ENCODE data around the gene CDT1.
"Not testable (repeated sequence)": the region's sequence is repeated elsewhere in the genome, so short reads cannot be mapped to it uniquely, and the experiment has no call there.

CDT1 gene

DNA sequence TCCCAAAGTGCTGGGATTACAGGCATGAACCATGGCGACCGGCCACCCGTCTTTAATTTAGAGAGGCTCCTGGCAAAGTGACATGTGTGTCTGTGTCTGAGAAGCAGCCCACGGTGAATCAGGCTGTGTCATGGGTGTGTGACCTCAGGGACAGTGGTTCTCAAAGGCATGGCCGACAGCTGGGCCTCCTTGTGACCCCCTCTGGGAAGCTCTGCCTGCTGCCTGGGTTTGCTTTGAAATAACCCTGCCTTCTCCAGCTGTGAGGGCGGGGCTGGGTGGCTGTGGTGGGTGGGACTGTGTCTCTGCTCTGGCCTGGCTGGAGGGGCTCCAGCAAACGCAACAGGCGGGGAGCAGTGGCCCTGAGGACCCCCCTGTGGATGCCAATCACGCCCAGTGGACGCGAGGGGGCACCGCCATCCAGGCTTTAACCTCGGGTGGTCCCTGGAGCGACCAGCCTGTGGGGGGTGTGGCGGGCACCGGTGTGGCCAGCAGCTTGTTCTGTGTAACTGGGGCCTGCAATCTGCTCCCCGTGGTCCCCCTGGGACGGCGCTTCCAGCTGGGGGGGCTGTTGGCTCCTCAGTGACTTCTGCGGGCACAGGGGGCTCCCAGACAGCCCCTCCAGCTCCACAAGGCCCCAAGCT lies 16.9 kb downstream of the CDT1 start:
- no peak for DNase-seq

DNA sequence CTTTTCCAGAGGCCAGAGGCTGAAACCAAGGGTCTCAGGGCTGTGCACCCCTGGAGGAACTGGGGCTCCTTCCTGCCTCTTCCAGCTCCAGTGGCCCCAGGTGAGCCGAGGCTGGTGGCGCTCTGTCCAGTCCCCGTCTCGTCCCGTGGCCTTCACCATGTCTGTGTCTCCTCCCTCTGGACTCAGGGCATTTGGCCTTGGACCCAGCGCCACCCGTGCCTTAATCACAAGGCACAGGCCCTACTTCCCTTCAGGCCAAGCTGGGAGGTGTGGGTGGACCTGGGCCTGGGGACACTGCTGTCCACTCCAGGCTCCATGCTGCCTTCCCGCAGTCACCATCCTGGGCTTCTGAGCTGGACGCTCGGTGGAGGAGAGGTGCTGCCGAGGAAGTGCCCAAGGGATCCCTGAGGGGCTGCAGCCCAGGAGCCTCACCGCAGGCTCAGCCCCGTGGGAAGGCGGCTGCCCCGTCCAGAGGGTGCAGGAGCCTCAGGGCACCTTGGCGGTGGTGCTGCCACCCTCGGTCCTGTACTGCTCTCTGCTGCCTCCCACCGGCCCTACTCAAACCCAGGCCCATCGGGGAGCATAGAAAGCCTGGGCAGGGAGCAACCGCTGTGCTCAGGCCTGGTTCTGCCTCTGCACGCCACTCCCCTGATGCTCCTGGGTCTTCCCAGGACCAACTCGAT lies 17.7 kb downstream of the CDT1 start:
- no peak for DNase-seq

DNA sequence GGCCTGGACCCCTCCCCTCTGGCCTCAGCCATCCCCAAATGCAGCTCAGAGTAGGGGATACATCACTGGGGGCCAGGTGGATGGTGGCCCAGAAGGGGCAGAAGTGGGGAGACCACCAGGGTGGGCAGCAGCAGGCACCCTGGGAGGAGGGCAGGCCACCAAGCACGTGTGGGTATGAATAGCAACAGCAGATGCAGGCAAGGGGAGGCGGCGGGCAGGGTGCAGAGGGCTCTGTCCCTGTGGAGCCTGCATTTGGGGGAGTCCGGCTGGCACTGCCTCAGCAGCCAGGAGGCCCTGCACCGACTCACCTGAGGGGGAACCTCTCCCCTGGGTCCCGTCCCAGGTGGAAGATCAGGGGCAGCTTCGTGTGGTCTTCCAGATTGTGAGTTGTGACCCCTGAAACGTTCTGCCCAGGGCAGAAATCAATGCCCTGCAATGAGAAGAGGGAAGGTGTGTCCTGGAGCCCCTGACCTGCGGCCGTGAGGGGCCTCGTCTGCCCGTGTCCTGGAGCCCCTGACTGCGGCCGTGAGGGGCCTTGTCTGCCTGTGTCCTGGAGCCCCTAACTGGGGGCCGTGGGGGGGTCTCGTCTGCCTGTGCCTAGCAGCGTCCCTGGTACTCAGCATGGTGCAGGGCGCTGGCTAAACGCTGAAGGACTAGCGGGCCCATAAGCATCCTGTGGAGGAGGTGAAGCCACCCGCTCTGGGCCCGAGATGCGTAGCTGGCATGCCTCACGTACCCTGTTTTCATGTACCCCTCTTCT lies 18.9 kb downstream of the CDT1 start:
- DNase-seq: no peak

DNA sequence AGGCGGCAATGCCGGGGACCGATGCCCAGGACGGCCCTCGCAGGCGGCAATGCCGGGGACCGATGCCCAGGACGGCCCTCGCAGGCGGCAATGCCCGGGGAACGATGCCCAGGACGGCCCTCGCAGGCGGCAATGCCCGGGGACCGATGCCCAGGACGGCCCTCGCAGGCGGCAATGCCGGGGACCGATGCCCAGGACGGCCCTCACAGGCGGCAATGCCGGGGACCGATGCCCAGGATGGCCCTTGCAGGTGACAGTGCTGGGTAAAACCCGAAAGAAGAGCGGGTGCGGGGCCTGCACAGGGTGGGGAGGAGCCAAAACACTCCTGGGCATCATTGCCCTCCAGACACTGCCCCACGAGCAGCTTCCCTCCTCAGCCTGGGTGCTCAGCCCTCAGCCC lies 20.1 kb downstream of the CDT1 start:
- DNase-seq: not testable (repeated sequence)

DNA sequence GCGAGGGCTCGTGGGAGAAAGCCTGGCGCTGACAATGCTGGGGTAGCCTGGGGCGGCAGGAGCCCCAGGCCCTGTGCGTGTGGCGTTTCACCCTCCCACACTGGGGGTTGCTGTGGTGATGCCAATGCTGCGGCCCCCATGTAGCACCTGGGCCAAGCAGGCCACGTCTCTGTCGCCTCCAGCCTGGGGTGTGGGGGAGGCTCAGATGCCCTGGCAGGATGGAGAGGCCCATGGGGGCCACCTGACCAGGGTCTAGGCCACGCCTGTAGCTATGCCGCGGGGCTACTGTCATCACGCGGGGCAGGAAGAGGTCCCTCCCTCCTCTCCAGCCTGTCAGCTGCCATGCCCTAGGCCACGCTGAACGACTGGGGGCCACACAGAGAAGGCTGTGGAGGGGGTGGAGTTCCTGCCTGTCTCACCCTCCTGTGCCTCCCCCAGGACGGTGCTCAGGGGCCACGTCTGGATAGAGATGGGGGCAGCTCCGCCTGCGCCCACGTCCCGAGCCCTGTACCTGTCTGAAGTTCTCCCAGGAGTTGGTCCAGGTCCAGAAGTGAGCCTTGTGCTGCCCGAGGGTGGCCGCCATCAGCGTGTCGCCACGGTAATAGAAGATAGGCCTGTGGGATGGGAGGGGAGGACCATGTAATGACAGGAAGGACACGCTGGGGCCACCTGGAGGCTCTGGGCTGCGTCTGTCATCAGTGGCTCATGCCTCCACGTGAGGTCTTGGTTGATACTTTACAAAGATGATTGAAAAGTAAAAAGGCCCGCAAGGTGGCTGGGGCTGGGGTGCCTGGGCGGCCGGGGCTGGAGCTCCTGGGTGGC lies 20.9 kb downstream of the CDT1 start:
- no peak for DNase-seq

DNA sequence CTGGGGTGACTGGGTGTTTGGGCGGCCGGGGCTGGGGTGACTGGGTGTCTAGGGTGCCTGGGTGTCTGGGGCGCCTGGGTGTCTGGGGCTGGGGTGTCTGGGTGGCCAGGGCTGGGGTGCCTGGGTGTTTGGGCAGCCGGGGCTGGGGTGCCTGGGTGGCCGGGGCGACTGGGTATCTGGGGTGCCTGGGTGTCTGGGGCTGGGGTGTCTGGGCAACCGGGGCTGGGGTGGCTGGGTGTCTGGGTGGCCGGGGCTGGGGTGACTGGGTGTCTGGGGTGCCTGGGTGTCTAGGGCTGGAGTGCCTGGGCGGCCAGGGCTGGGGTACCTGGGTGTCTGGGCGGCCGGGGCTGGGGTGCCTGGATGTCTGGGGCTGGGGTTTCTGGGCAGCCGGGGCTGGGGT lies 21.6 kb downstream of the CDT1 start:
- no peak for DNase-seq

DNA sequence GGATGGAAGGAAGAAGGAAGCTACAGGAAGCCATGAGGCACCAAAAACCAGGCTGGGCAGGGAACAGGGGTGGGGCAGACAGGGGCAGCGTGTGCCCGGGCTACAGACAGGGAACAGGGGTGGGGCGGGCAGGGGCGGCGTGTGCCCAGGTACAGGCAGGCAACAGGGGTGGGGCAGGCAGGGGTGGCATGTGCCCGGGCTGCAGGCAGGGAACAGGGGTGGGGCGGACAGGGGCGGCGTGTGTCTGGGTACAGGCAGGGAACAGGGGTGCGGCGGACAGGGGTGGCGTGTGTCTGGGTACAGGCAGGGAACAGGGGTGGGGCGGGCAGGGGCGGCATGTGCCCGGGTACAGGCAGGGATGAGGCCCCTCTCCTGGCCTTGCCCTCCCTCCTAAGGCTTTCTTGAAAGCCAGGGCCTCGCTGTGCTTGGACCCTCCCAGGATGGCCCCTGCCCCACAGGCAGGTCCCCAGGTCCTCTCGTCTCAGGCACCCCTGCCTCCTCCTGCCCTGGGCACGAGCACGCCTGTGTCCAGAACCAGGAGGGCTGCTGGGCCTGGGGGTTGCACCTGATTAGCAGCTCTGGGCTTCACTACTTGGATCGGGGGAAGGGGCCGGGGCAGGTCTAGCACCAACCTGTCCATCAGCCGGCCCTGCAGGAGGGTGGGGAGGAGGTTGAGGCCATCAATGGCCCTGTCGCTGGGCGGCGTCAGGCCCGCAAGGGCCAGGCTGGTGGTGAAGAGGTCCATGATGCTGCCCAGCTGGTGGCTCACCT lies 22.7 kb downstream of the CDT1 start:
- DNase-seq: no peak

DNA sequence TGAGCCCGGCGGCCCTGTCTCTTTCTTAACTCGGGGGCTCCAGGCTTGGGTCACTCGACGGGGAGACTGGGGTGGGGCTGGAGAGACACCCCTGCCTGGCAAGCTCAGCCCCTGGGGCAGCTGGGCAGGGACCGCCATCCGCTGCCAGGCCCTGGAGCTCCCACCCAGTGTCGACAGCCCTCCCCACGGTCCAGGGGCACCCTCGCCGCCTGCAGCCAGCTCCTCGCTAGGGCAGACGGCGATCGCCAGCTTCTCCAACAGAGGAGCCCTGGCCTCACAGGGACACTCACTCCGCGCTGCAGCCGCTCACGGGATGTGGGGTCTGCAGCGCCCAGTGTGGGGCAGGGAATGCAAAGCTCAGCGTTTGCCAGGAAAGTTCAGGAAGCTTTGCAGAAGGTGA lies 24.1 kb downstream of the CDT1 start:
- DNase-seq: no peak

DNA sequence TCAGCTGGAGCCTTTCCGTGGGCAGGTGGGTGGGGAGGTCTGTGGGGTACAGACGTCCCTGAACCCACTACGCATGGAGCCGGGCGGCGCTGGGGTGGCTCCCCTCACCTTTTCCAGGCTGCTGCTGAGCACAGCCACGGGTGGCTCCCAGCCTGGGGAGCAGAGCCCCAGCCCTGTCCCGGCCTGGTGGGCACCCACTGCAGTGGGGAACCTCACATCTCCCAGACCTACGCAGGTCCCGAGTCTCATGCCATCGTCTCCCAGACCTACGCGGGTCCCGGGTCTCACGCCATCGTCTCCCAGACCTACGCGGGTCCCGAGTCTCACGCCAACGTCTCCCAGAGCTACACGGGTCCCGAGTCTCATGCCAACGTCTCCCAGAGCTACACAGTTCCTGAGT lies 25.1 kb downstream of the CDT1 start:
- DNase-seq: no peak

DNA sequence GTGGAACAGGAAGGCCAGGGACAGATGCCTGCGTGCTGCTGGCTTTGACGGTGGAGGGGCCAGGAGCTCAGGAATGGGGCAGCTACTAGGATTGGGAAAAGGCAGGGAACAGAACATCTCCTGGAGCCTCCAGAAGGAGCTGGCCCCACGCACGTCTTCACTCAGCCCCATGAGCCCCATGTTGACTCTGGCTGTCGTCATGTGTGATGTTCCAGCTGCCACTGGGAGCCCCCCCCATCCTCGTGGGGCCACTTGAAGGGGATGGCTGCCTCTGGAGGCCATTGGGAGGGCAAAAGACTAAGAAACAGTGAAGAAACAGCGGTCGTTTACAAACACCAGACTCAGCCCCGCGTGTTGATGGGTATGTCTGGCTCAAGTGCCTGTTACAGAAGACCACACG lies 26.7 kb downstream of the CDT1 start:
- DNase-seq: no peak

DNA sequence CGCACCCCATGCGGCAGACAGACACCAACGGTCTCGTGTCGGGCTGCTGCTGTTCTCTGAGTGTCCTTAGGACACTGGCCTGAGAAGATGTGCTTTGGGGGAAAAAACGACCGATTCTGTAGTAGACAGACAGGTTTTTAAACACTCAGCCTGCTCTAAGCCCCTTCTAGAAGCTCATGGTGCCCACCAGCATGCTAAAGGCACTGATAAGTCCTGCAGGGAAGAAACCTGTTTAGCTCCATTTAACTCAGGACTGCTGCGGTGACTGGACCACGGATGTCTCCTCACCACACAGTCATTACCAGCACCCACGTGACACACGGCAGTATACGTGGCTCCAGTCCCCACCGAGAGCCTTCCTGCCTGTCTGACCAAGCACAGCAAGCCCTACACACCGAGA lies 27.2 kb downstream of the CDT1 start:
- no peak for DNase-seq

DNA sequence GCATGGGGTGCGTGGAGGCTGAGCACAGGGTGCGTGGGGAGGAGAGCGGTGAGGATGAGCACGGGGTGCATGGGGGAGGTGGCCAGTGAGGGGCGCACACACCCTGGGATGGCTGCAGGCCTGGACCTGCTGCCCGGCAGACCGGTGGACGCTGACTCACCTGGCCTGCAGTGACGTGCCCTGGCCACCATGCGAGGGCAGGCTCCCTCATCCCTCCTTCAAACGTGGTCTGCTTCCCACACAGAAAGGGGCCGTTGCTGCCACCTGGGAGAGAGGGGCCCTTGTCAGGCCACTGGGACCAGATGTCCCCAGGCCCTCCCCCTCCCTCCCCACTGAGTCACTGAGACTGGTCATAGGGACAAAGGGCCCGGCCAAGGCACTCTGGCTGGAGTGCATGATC lies 28.2 kb downstream of the CDT1 start:
- no peak for DNase-seq

DNA sequence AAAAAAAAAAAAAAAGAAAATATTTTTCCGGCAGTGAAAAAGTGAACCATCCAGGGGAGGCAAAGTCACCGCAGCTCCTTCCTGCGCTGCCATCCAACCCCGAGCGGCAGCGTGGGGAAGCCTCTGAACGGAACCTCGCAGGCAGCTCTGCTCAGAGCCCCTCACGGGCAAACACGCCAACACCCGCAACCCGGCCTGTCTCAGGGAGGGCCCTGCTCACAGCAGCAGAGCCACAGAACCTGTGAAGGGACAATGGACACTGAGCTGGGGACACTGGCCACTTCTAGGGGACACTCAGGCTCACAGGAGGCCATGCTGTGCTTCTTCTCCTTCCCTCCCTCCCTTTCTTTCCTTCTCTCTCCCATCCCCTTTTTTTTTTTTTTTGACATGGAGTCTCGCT lies 29.5 kb downstream of the CDT1 start:
- no peak for DNase-seq

DNA sequence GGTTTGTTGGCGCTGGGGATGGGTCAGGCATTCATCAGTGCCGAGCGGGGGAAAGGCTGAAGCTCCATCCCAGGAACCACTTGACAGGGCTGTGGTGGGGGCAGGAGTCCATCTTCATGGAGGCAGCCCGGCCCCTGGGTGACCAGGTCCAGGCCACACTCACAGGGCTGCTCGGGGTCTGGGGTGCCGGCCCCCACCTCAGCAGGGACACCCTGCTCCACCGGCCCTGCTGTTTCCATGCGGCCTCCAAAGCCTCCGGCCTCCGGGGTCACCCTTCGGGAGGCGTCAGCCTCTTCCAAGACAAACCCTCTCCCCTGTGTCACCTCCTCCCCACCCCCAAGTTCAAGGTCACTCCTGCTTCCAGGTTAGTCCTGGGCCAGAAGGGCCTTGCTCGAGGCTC lies 31.1 kb downstream of the CDT1 start:
- DNase-seq: no peak

DNA sequence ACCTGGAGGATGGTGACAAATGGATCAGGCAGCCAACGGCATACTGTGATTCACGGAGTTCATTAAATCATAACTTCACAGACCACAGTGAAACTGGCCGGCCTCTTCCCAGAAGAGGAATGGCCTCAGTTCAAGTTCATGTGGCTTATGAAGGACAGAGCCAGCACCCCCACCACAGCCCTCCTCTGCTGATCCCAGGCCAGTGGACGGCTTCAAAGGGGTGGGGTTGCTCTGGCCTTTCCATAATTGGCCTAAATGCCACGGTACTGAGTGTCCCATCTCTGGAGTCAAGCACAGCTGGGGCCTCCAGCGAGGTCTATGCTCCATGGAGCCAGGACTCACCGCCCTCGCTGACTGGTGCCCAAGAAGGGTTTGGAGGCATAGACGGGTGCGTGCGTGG lies 31.8 kb downstream of the CDT1 start:
- DNase-seq: no peak

DNA sequence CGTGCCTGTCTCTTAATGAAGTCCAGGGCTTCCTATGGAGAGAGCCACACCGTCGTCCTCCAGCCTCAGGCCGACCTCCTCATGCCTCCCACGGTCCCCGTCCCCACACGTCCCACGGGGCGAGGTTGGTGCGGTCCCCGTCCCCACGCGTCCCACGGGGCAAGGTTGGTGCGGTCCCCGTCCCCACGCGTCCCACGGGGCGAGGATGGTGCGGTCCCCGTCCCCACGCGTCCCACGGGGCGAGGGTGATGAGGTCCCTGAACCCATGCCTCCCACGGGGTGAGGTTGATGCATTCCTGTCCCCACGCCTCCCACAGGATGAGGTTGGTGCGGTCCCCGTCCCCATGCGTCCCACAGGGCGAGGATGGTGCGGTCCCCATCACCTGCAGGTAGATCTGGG lies 32.2 kb downstream of the CDT1 start:
- no peak for DNase-seq

DNA sequence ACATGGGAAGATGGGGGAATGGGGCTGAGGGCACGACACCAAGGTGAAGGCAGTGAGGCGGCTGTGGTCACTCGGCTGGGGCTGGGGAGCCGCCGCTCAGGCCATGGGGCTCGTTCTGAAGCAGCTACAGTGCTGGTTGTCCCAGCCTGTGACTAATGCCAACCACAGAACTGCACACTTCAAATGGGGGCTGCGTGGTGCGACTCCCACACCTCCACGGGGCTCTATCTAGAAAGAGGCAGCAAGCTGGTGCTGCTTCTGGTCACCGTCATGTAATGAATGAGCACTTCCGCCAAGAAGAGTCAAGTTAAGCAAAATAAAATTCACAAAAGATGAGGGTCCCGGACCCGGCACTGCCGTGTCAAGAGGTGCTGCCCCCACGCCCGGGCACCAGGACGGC lies 33.2 kb downstream of the CDT1 start:
- DNase-seq: no peak

DNA sequence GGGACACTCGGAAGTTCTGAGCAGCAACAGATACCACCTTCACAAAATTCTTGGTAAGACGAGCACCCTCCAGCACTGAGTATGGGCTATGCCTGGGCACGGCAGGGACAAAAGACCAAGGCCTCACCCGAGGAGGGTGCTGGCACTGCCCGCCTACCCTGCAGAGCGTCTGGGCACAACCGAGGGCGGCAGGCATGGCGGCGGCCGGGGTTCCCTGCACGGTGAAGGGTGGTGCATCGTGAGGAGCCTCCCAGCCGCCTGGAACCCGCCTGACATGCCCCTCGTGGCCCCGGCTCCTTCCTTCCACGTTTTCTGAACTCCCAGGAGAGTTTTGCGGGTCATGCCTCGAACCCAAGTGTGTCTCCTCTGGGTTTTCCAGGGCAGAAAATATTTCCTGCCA lies 34.2 kb downstream of the CDT1 start:
- DNase-seq: no peak

DNA sequence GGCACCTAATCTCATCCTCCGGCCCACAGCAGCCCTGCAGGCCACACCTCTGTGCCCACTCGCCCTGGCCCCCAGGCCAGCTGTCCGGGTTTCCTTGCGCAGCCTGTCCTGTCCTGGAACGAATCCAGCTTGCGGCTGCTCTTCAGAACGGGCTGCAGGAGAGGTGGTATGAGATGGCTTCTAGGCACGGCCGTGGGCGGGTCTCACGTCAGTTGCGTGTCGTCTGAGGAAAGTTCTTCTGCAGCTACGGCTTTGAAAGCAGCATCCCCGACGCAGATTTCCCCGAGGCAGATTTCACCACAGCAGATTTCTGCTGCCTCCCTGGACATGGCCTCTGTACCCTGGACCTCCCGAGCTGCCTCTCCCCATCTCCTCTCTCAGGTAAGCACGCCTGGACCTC lies 35.0 kb downstream of the CDT1 start:
- no peak for DNase-seq

DNA sequence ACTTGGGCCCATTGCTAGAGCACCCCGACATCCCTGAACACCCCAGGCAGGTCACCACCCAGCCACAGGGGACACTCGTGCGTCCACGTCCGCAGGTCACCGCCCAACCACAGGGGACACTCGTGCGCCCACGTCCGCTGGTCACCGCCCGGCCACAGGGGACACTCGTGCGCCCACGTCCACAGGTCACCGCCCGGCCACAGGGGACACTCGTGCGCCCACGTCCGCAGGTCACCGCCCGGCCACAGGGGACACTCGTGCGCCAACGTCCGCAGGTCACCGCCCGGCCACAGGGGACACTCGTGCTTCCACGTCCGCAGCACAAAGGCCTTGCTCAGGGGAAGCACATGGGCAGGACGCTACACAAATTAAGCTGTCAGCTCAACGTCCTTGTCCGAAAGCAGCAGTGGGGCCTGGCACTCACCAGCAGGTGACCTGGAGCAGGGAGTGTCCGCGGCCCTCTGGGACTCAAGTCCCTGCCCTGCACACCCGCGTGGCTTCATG lies 35.5 kb downstream of the CDT1 start:
- no peak for DNase-seq

DNA sequence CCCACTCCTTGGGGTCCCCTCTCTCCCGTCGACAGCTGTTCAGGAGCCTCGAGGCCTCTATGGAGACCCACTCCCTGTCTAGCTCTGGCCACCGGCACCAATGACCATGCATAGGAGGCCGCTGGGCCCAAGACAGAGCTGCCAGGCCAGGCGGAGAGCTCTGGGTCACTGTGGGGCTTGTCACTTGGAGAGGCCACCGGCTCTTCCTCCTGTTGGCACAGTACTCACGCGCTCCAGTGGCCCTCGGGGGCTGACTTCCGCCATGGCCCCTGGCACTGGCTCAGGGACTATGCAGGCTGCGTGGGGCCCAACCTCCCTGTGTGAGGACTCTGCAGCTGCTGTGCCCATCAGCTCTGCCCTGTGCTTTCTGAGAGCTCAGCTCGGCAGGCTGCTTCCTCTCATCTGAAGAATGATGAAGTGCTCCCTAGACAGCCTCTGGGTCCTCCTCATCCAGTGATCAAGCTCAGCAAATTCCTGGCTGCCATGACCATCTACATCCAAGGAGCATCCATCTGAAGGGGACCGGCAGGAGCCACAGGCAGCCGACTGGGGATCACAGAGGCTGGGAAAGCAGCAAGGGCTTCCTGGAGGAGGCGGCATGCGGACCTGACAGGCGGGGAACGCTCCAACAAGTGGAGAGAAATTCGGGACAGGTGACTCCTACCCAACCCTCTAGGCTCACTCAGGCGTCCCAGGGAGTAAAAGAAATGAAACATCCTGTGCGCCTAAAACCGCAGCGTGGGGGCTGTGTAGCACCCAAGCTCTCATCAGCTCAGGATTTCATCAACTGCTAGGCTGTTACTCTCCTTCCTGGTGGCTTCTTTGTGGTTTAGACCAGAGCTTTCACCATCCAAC lies 36.4 kb downstream of the CDT1 start:
- no peak for DNase-seq
